Stimulated activated CD4-positive, alpha-beta T cell treated with anti-CD3 and anti-CD28 coated beads, Interleukin-1b, Interleukin-23, amount 100 ng/mL, for 1 hour (primary cell): ENCODE data around the gene NR3C2.

ENCODE experiments used
- DNase-seq, 2 donors: peaks; one replicate each; pipeline ENCODE4 v3.0.0-alpha.2; 2020; ENCODE audit warnings: low read depth in 2 of 2

The NR3C2 gene

GRCh38 chr4:148312956-148313490 is 129.2 kb downstream of the NR3C2 start:
- no peak for DNase-seq

- no peak for DNase-seq
Observed at GRCh38 chr4:148311526-148311925, 130.7 kb downstream of the NR3C2 start.

- DNase-seq: no peak
Observed at GRCh38 chr4:148310756-148311155, 131.5 kb downstream of the NR3C2 start.

- no peak for DNase-seq
Observed at GRCh38 chr4:148305751-148306150, 136.5 kb downstream of the NR3C2 start.

GRCh38 chr4:148302416-148302815 is 139.8 kb downstream of the NR3C2 start:
- DNase-seq: no peak

GRCh38 chr4:148300877-148301276 is 141.3 kb downstream of the NR3C2 start:
- no peak for DNase-seq

GRCh38 chr4:148299337-148299736 is 142.9 kb downstream of the NR3C2 start:
- DNase-seq: no peak

- no peak for DNase-seq
Observed at GRCh38 chr4:148296498-148296897, 145.7 kb downstream of the NR3C2 start.

GRCh38 chr4:148295642-148296041 is 146.6 kb downstream of the NR3C2 start:
- DNase-seq: no peak

- DNase-seq: no peak
Observed at GRCh38 chr4:148293571-148293970, 148.6 kb downstream of the NR3C2 start.

GRCh38 chr4:148292686-148293085 is 149.5 kb downstream of the NR3C2 start:
- DNase-seq: no peak

- DNase-seq: no peak
Observed at GRCh38 chr4:148289740-148290139, 152.5 kb downstream of the NR3C2 start.

- DNase-seq: no peak
Observed at GRCh38 chr4:148288448-148288847, 153.8 kb downstream of the NR3C2 start.

- DNase-seq: no peak
Observed at GRCh38 chr4:148287111-148287510, 155.1 kb downstream of the NR3C2 start.

GRCh38 chr4:148286012-148286411 is 156.2 kb downstream of the NR3C2 start:
- DNase-seq: no peak

GRCh38 chr4:148283665-148284064 is 158.5 kb downstream of the NR3C2 start:
- DNase-seq: no peak

- no peak for DNase-seq
Observed at GRCh38 chr4:148278310-148278709, 163.9 kb downstream of the NR3C2 start.

GRCh38 chr4:148275266-148275665 is 166.9 kb downstream of the NR3C2 start:
- DNase-seq: no peak

GRCh38 chr4:148273501-148273986 is 168.7 kb downstream of the NR3C2 start:
- no peak for DNase-seq

- no peak for DNase-seq
Observed at GRCh38 chr4:148271166-148271565, 171.0 kb downstream of the NR3C2 start.

GRCh38 chr4:148270630-148271029 is 171.6 kb downstream of the NR3C2 start:
- no peak for DNase-seq

- DNase-seq: no peak
Observed at GRCh38 chr4:148268835-148269234, 173.4 kb downstream of the NR3C2 start.

GRCh38 chr4:148266921-148267320 is 175.3 kb downstream of the NR3C2 start:
- no peak for DNase-seq

GRCh38 chr4:148266240-148266639 is 176.0 kb downstream of the NR3C2 start:
- no peak for DNase-seq
